NCI-H748 (cell line): ENCODE results near the gene AJUBA.
A peak's percentile ranks its signal among the peaks of the same experiment; 100 is the strongest.
"Not testable (repeated sequence)": the region's sequence is repeated elsewhere in the genome, so short reads cannot be mapped to it uniquely, and the experiment has no call there.

Source experiments
- DNase-seq: peaks from one replicate; lab custom pipeline; 2025; ENCODE audit not compliant: unreplicated experiment; lab: John Stamatoyannopoulos, UW

The AJUBA gene

GRCh38 chr14:22981090-22981875 is 1.1 kb downstream of the AJUBA start:
- DNase-seq: peak; percentile 23

- peak; percentile 38 for DNase-seq
Measured at GRCh38 chr14:22980672-22981089, 1.7 kb downstream of the AJUBA start.

GRCh38 chr14:22979748-22980392 is 2.5 kb downstream of the AJUBA start:
- no peak for DNase-seq

GRCh38 chr14:22978981-22979671 is 3.2 kb downstream of the AJUBA start:
- DNase-seq: no peak

- DNase-seq: no peak
Measured at GRCh38 chr14:22978487-22978837, 3.9 kb downstream of the AJUBA start.

- no peak for DNase-seq
Measured at GRCh38 chr14:22977684-22978486, 4.5 kb downstream of the AJUBA start.

- DNase-seq: no peak
Measured at GRCh38 chr14:22977434-22977683, 5.0 kb downstream of the AJUBA start.

GRCh38 chr14:22976620-22977433 is 5.5 kb downstream of the AJUBA start:
- no peak for DNase-seq

GRCh38 chr14:22974530-22975313 is 7.6 kb downstream of the AJUBA start:
- no peak for DNase-seq

- peak; percentile 47 for DNase-seq
Measured at GRCh38 chr14:22973217-22974032, 8.9 kb downstream of the AJUBA start.

- no peak for DNase-seq
Measured at GRCh38 chr14:22972313-22972930, 9.9 kb downstream of the AJUBA start.

GRCh38 chr14:22971152-22971551 is 11.2 kb downstream of the AJUBA start:
- DNase-seq: no peak

- no peak for DNase-seq
Measured at GRCh38 chr14:22966783-22967269, 15.5 kb downstream of the AJUBA start.

- DNase-seq: not testable (repeated sequence)
Measured at GRCh38 chr14:22965916-22966782, 16.2 kb downstream of the AJUBA start.

- DNase-seq: no peak
Measured at GRCh38 chr14:22962061-22962676, 20.2 kb downstream of the AJUBA start.

- DNase-seq: no peak
Measured at GRCh38 chr14:22955702-22956569, 26.4 kb downstream of the AJUBA start.
